ENCODE data around the gene APBB2. TPM values are rescaled to one million over a fixed set of nuclear protein-coding genes. Genes with fewer than 3 reads are reported as not detected.

Gene APBB2
- total RNA-seq, 1 experiment from 2014 or later: 17.7 TPM

- no peaks in the 10 kb centered on the region for H3K9me3 Mint-ChIP-seq (ENCODE audit: low read depth, unreplicated experiment)
- H3K27ac Mint-ChIP-seq (ENCODE audit: unreplicated experiment): no peak overlapping the region
- CTCF ChIA-PET: no interaction called here
- no peaks in the 10 kb centered on the region for H3K27me3 Mint-ChIP-seq (ENCODE audit: unreplicated experiment)
- BruUV-seq (replicated peaks): no TSS peak
- intact Hi-C loops (cut with micrococcal nuclease; ENCODE audit: unreplicated experiment): no loop called here
- no peak for DNase-seq
- H3K36me3 Mint-ChIP-seq (ENCODE audit: insufficient read depth, unreplicated experiment): no peaks in the 10 kb centered on the region
- no peak overlapping the region for H3K4me3 Mint-ChIP-seq (ENCODE audit: low read depth, unreplicated experiment)
- no peak for TF ChIP-seq CTCF (IDR thresholded peaks at IDR 0.05; ENCODE audit: unreplicated experiment)
- no peaks in the 10 kb centered on the region for H3K4me1 Mint-ChIP-seq (ENCODE audit: low read depth, unreplicated experiment)
Observed at GRCh38 chr4:41146716-41147506, 67.4 kb downstream of the APBB2 start.

GRCh38 chr4:41146196-41146595, 68.1 kb downstream of the APBB2 start:
- TF ChIP-seq CTCF (IDR thresholded peaks at IDR 0.05; ENCODE audit: unreplicated experiment): no peak
- DNase-seq: no peak
- Mint-ChIP-seq H3K27ac (ENCODE audit: unreplicated experiment) (no peak overlapping the region), H3K4me3 (ENCODE audit: low read depth, unreplicated experiment) (no peak overlapping the region), H3K27me3 (ENCODE audit: unreplicated experiment) (no peaks in the 10 kb centered on the region), H3K4me1 (ENCODE audit: low read depth, unreplicated experiment) (no peaks in the 10 kb centered on the region), H3K36me3 (ENCODE audit: insufficient read depth, unreplicated experiment) (no peaks in the 10 kb centered on the region), H3K9me3 (ENCODE audit: low read depth, unreplicated experiment) (no peaks in the 10 kb centered on the region)
- BruUV-seq (replicated peaks): no TSS peak
- CTCF ChIA-PET: interaction anchor here (0.7 kb wide), 1 partner anchor 111 kb away, joined by 7 read pairs; no protein-coding TSS in a partner anchor
- intact Hi-C loops (cut with micrococcal nuclease; ENCODE audit: unreplicated experiment): no loop called here

GRCh38 chr4:41145571-41146078, 68.7 kb downstream of the APBB2 start:
- no peaks in the 10 kb centered on the region for H3K36me3 Mint-ChIP-seq (ENCODE audit: insufficient read depth, unreplicated experiment)
- H3K9me3 Mint-ChIP-seq (ENCODE audit: low read depth, unreplicated experiment): no peaks in the 10 kb centered on the region
- H3K27me3 Mint-ChIP-seq (ENCODE audit: unreplicated experiment): no peaks in the 10 kb centered on the region
- H3K4me1 Mint-ChIP-seq (ENCODE audit: low read depth, unreplicated experiment): no peaks in the 10 kb centered on the region
- no peak for TF ChIP-seq CTCF (IDR thresholded peaks at IDR 0.05; ENCODE audit: unreplicated experiment)
- CTCF ChIA-PET: interaction anchor here (0.7 kb wide), 1 partner anchor 112 kb away, joined by 7 read pairs; no protein-coding TSS in a partner anchor
- no peak for DNase-seq
- BruUV-seq (replicated peaks): no TSS peak
- intact Hi-C loops (cut with micrococcal nuclease; ENCODE audit: unreplicated experiment): no loop called here
- no peak overlapping the region for H3K4me3 Mint-ChIP-seq (ENCODE audit: low read depth, unreplicated experiment)
- H3K27ac Mint-ChIP-seq (ENCODE audit: unreplicated experiment): no peak overlapping the region

- no peaks in the 10 kb centered on the region for H3K4me1 Mint-ChIP-seq (ENCODE audit: low read depth, unreplicated experiment)
Observed at GRCh38 chr4:41144812-41145211, 69.5 kb downstream of the APBB2 start.

More at GRCh38 chr4:41144812-41145211, 69.5 kb downstream of the APBB2 start:
- H3K4me3 Mint-ChIP-seq (ENCODE audit: low read depth, unreplicated experiment): no peak overlapping the region
- H3K27me3 Mint-ChIP-seq (ENCODE audit: unreplicated experiment): no peaks in the 10 kb centered on the region
- no peak for TF ChIP-seq CTCF (IDR thresholded peaks at IDR 0.05; ENCODE audit: unreplicated experiment)
- CTCF ChIA-PET: interaction anchor here (0.5 kb wide), 1 partner anchor 21 kb away, joined by 5 read pairs; no protein-coding TSS in a partner anchor
- H3K36me3 Mint-ChIP-seq (ENCODE audit: insufficient read depth, unreplicated experiment): no peaks in the 10 kb centered on the region
- DNase-seq: no peak
- H3K27ac Mint-ChIP-seq (ENCODE audit: unreplicated experiment): no peak overlapping the region
- intact Hi-C loops (cut with micrococcal nuclease; ENCODE audit: unreplicated experiment): no loop called here
- H3K9me3 Mint-ChIP-seq (ENCODE audit: low read depth, unreplicated experiment): no peaks in the 10 kb centered on the region
- no TSS peak for BruUV-seq (replicated peaks)
